NCI-H2107 (cell line): ENCODE data around the gene FANCC.
A peak's percentile ranks its signal among the peaks of the same experiment; 100 is the strongest.

Experiments
- DNase-seq: peaks from one replicate; lab custom pipeline; 2025; lab: John Stamatoyannopoulos, UW

Gene FANCC

GRCh38 chr9:95070549-95071021 is 246.9 kb downstream of the FANCC start:
- no peak for DNase-seq

- no peak for DNase-seq
Observed at GRCh38 chr9:95067897-95068296, 249.6 kb downstream of the FANCC start.

- DNase-seq = no peak
Observed at GRCh38 chr9:95067057-95067456, 250.5 kb downstream of the FANCC start.

- peak; percentile 54 for DNase-seq
Observed at GRCh38 chr9:95065224-95065623, 252.3 kb downstream of the FANCC start.

DNA sequence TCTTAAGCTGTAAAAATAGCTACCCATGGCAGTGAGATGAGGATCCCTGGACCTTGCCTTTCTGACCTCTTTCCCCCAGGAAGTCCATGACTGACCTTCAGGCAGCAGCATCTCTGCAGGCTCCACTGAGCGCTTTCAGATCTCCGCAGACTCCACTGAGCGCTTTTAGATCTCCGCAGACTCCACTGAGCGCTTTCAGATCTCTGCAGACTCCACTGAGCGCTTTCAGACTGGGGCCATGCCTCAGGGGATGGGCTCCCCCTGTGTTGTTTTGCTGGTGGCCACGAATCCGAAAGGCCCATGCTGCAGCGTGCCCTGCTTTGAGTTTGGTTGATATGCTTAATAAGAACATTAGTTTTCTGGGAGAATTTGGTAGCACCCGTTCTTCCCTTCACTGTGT is 254.2 kb downstream of the FANCC start:
- no peak for DNase-seq

GRCh38 chr9:95062596-95063065 is 254.9 kb downstream of the FANCC start:
- DNase-seq = no peak

- no peak for DNase-seq
Observed at GRCh38 chr9:95061916-95062595, 255.5 kb downstream of the FANCC start.

GRCh38 chr9:95060916-95061315 is 256.6 kb downstream of the FANCC start:
- DNase-seq = no peak

DNA sequence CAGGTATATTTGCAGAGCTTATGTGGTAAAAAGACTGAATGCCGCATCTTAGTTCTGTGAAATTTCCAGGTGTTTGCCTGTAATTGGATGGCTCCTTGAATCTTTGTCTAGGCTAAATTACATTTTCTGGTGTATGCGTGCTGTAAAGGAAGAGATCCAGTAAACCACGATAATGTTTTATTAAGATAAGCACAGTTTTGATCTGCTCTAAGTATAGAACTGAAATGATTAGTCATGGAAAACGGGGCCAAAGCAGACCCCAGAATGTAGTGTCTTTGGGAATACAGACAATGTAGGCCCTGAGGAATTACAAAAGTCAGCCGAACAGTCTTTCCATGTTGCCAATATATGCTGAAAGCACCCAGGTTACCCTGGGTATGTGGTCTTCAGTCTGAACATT is 257.3 kb downstream of the FANCC start:
- DNase-seq = no peak

GRCh38 chr9:95058795-95059386 is 258.6 kb downstream of the FANCC start:
- no peak for DNase-seq

DNA sequence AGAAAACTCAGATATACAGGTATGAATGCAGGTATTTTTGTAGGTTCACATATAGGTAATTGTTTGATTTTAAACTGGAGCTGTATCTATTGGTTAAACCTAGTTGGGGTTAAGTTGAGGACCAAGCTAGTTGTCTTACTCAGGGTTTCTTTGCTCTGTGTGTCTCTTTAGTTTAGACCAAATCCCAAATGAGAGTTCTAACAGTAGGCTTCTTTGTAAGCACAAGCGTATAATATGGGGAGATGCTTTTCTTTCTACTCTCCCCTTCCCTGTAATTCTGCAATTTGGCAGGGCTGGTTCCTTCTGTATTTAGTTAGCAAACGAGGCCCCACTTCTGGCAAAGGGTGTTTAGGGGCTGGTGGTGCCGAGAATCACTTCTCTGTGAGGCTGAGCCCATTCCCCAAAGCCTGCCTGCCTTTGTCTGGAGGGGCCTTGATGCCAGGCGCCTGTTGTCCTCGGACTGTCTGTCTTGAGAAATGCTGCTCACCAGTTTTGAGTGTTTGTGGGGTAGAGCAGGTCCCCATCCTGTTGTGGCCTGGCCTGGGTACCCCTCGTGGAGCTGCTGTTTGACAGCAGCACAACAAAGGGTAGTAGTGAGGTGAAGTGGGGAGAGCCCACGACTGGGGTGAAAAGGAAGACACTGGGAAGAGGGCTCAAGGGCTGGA is 259.3 kb downstream of the FANCC start:
- no peak for DNase-seq

DNA sequence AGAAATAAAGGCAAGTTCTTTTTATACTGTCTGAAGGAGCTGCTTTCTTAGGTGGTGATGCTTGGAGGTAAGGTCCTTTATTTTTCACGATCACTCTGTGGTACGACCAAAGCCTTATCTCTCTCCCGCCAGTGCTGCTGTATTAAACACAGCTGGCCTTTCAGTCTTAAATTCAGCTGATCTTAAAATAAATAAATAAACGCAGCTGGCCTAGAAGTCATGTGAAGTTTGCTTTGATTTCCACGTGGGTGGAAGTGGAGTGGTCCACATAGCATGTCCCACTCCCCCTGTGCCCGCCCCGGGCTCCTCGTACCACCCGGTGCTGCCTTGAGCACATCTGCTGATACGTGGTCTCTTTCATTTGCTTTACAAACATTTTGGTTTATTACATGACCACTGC is 260.4 kb downstream of the FANCC start:
- DNase-seq = no peak

DNA sequence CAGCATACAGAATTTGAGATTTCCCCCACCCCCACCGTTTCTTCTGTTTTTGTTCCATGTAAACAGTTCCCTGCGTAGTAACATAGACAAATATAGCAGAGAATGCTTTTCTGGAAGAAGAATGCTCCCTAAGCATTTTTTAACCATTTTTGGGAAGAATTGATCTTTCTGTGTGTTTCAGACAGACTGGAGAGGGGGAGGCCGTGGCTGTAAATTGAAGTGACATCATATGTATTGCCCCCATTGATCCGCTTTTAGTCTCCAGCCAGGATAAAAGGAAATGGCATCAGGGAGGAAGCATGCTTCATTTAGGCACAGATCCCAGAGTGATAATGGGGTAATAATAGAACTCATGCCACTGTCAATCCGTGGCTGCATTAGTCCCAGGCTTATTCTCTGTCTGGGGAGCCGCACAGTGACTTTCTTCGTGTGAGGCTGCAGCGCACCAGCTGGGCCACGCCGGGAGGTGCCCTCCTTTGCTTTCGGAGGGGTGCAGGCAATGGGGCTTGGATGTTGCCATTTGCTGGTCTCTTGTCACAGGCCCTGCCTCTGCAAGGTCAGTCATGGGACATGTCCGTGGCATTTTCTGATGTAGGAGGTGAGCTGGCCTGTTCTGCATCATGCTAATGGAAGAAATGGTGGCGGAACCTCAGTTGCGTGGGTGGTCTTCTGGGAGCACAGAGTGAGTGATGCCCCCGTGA is 261.5 kb downstream of the FANCC start:
- DNase-seq = peak; percentile 23

GRCh38 chr9:95055334-95055850 is 262.1 kb downstream of the FANCC start:
- DNase-seq = no peak

DNA sequence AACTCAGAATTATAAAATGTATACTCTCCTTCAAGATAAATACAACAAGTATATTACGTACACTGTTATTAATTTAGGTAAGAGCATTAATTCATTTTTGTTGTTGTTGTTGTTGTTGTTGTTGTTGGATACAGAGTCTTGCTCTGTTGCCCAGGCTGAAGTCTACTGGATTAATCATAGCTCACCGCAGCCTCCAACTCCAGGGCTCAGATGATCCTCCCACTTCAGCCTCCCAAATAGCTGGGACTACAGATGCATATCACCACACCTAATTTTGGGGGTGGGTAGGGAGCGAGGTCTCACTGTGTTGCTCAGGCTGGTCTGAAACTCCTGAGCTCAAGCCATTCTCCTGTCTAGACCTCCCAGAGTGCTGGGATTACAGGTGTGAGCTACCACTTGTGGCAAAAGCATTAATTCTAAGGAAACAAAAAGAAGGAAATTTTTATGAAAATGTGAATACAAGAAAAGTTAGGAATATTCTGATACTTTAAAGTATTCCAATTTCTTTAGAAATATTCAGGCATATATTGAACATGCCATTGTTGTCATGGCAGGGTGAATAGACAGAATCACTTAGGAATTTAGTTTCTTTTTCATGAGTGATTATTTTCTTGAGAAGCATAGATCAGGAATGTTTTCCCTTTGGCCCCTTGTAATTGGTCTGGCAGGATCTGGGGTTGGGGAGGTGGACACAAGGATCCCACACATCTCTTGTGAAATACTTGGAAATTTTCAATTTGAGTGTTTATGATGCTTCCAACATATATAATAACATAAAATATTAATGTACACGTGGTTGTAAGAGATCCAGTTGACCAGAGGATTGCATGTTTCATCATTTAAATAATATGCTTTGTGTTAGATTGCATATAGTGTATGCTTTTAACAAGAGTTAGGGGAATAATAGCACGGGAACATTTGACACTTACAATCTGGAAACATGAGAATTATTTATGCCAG is 263.6 kb downstream of the FANCC start:
- DNase-seq = no peak

DNA sequence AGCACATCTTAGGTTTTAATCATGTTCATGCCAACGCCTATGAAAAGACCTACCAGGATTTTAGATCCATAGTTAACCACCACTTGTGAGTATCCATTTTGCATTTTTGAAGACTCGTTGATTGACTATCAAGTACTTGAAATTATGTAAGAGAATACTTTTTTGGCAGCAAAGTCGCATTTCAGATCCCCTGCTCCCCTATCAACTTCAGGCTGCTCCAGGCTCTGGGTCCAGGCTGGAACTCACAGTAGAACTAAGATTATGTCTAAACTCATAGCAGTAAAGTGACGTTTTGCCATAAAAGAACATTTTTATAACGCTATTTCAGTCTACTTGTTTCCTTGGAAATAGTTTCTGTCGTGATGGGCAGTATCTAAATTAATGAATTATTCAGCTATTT is 267.7 kb downstream of the FANCC start:
- DNase-seq = no peak
